NCI-H748 treated with DMSO at 0.1 percent for 48 hours (cell line): Measurements from ENCODE around the gene HBG2.
"Not testable (repeated sequence)": the region's sequence is repeated elsewhere in the genome, so short reads cannot be mapped to it uniquely, and the experiment has no call there.

ENCODE experiments used
- DNase-seq: peaks from one replicate; lab custom pipeline; 2025; lab: John Stamatoyannopoulos, UW

Gene HBG2

GRCh38 chr11:5254646-5255413, at the start of gene HBG2:
Gene HBG2 (minus strand): TSS chr11:5254781. CDS start chr11:5254728, 53 bp downstream.
- DNase-seq, result not testable (repeated sequence)

- no peak for DNase-seq
These were observed 49.5 kb upstream of the HBG2 start for GRCh38 chr11:5304046-5304445.

- no peak for DNase-seq
These were observed 49.0 kb upstream of the HBG2 start for GRCh38 chr11:5303626-5304025.

GRCh38 chr11:5301846-5302245, 47.3 kb upstream of the HBG2 start, which contains the start of gene OR51B4:
Gene OR51B4 (minus strand): TSS chr11:5301946. CDS start chr11:5301946, 0 bp downstream.
- no peak for DNase-seq

- DNase-seq, result no peak
These were observed 45.7 kb upstream of the HBG2 start for GRCh38 chr11:5300251-5300650.

GRCh38 chr11:5298451-5298850, 43.9 kb upstream of the HBG2 start:
- no peak for DNase-seq

GRCh38 chr11:5297721-5298323, 43.2 kb upstream of the HBG2 start:
- no peak for DNase-seq

- DNase-seq, result not testable (repeated sequence)
These were observed 39.9 kb upstream of the HBG2 start for GRCh38 chr11:5294342-5294995.

GRCh38 chr11:5293028-5293427, 38.4 kb upstream of the HBG2 start:
- DNase-seq, result no peak

- DNase-seq, result no peak
These were observed 36.7 kb upstream of the HBG2 start for GRCh38 chr11:5291207-5291838.

GRCh38 chr11:5290106-5290505, 35.5 kb upstream of the HBG2 start:
- no peak for DNase-seq

- no peak for DNase-seq
These were observed 35.1 kb upstream of the HBG2 start for GRCh38 chr11:5289696-5290095.

- DNase-seq, result no peak
These were observed 34.4 kb upstream of the HBG2 start for GRCh38 chr11:5288906-5289550.

GRCh38 chr11:5288108-5288905, 33.7 kb upstream of the HBG2 start:
- DNase-seq, result no peak

GRCh38 chr11:5286901-5287300, 32.3 kb upstream of the HBG2 start:
- DNase-seq, result no peak

GRCh38 chr11:5286351-5286750, 31.8 kb upstream of the HBG2 start:
- DNase-seq, result no peak

- DNase-seq, result no peak
These were observed 31.2 kb upstream of the HBG2 start for GRCh38 chr11:5285703-5286340.

- DNase-seq, result no peak
These were observed 30.1 kb upstream of the HBG2 start for GRCh38 chr11:5284637-5285036.

GRCh38 chr11:5283882-5284281, 29.3 kb upstream of the HBG2 start:
- DNase-seq, result no peak

- DNase-seq, result no peak
These were observed 28.5 kb upstream of the HBG2 start for GRCh38 chr11:5283086-5283485.

- DNase-seq, result no peak
These were observed 28.0 kb upstream of the HBG2 start for GRCh38 chr11:5282628-5283027.
